Neuronal stem cell (in vitro differentiated cells): Measurements from ENCODE around the gene RNU1-3.
"Not testable (repeated sequence)": the region's sequence is repeated elsewhere in the genome, so short reads cannot be mapped to it uniquely, and the experiment has no call there.

Experiments
- DNase-seq: peaks from one replicate; pipeline ENCODE4 v3.0.0-alpha.2; 2013; ENCODE audit warnings: low spot score
- H2AFZ ChIP-seq: one replicate; pipeline ENCODE4 v1.6.1; 2013; ENCODE audit warnings: mild to moderate bottlenecking, low read length, inconsistent platforms
- H2AK5ac ChIP-seq: 2 replicates; pipeline ENCODE4 v1.6.1; 2013; ENCODE audit warnings: low read depth, mild to moderate bottlenecking, inconsistent platforms, low read length, moderate library complexity, mixed read lengths
- H2BK120ac ChIP-seq: 2 replicates; pipeline ENCODE4 v1.6.1; 2013; ENCODE audit warnings: low read depth, mild to moderate bottlenecking, inconsistent platforms, low read length, moderate library complexity, mixed read lengths
- H2BK12ac ChIP-seq: one replicate; pipeline ENCODE4 v1.6.1; 2013; ENCODE audit warnings: low read length, inconsistent platforms
- H2BK15ac ChIP-seq: 2 replicates; pipeline ENCODE4 v1.6.1; 2013; ENCODE audit warnings: mild to moderate bottlenecking, low read length, inconsistent platforms, mixed read lengths
- H2BK5ac ChIP-seq: one replicate; pipeline ENCODE4 v1.6.1; 2013; ENCODE audit warnings: inconsistent platforms, mild to moderate bottlenecking, low read length, moderate library complexity
- H3K14ac ChIP-seq: one replicate; pipeline ENCODE4 v1.6.1; 2013; ENCODE audit warnings: low read length, inconsistent platforms
- H3K18ac ChIP-seq: 2 replicates; pipeline ENCODE4 v1.6.1; 2013; ENCODE audit warnings: low read length, inconsistent platforms
- H3K23ac ChIP-seq: 2 replicates; pipeline ENCODE4 v1.6.1; 2013; ENCODE audit warnings: low read depth, mild to moderate bottlenecking, mixed read lengths, low read length, inconsistent platforms; ENCODE audit not compliant: poor library complexity
- H3K27ac ChIP-seq: replicated peaks from 3 replicates; pipeline ENCODE4 v1.5.1; 2013; ENCODE audit warnings: low read length, inconsistent platforms
- H3K27me3 ChIP-seq, 3 experiments: 2 replicates each; pipeline ENCODE4 v1.6.1; 2013; ENCODE audit warnings: low read length in 3 of 3, mild to moderate bottlenecking in 2 of 3, inconsistent platforms in 1 of 3, low read depth in 1 of 3, mixed read lengths in 1 of 3, moderate library complexity in 1 of 3; ENCODE audit not compliant: control insufficient read depth in 3 of 3, insufficient read depth in 3 of 3
- H3K36me3 ChIP-seq, 2 donors: replicated peaks in 1 of 2; 2 replicates each; pipeline ENCODE4 v1.6.1; 2013; ENCODE audit warnings: low read length in 2 of 2; ENCODE audit not compliant: control insufficient read depth in 2 of 2, insufficient read depth in 2 of 2
- H3K4ac ChIP-seq: 2 replicates; pipeline ENCODE4 v1.6.1; 2013; ENCODE audit warnings: inconsistent platforms, mild to moderate bottlenecking, low read length, moderate library complexity
- H3K4me1 ChIP-seq, 2 donors: 1 replicate in 1 of 2; 2 replicates in 1 of 2; pipeline ENCODE4 v1.6.1; 2013; ENCODE audit warnings: low read length in 2 of 2, low read depth in 1 of 2; ENCODE audit not compliant: control insufficient read depth in 2 of 2, insufficient read depth in 1 of 2
- H3K4me2 ChIP-seq: one replicate; pipeline ENCODE4 v1.6.1; 2013; ENCODE audit warnings: mild to moderate bottlenecking, low read length, inconsistent platforms; ENCODE audit not compliant: insufficient read depth, poor library complexity, severe bottlenecking
- H3K4me3 ChIP-seq, 2 donors: 2 replicates each; pipeline ENCODE4 v1.5.1; 2013; ENCODE audit warnings: low read length in 2 of 2, mild to moderate bottlenecking in 2 of 2, inconsistent platforms in 1 of 2, moderate library complexity in 1 of 2
- H3K79me1 ChIP-seq: one replicate; pipeline ENCODE4 v1.6.1; 2013; ENCODE audit warnings: low read depth, mild to moderate bottlenecking, inconsistent platforms, low read length, moderate library complexity
- H3K9ac ChIP-seq: one replicate; pipeline ENCODE4 v1.6.1; 2013; ENCODE audit warnings: mild to moderate bottlenecking, low read depth, low read length, inconsistent platforms; ENCODE audit not compliant: poor library complexity
- H3K9me3 ChIP-seq, 2 donors: replicated peaks in 1 of 2; 2 replicates each; pipeline versions ENCODE3 to v1.6.1; 2013; ENCODE audit warnings: low read length in 2 of 2, mild to moderate bottlenecking in 2 of 2, inconsistent platforms in 1 of 2, low read depth in 1 of 2, mixed read lengths in 1 of 2, moderate library complexity in 1 of 2; ENCODE audit not compliant: control insufficient read depth in 2 of 2, insufficient read depth in 1 of 2
- H4K8ac ChIP-seq: one replicate; pipeline ENCODE4 v1.6.1; 2013; ENCODE audit warnings: low read depth, mild to moderate bottlenecking, inconsistent platforms, low read length, moderate library complexity
- H4K91ac ChIP-seq: one replicate; pipeline ENCODE4 v1.6.1; 2013; ENCODE audit warnings: low read length, low read depth, mild to moderate bottlenecking, inconsistent platforms; ENCODE audit not compliant: poor library complexity
- WGBS, 2 donors: extraction: QIAGEN DNeasy Blood & Tissue Kit; methylation state at CpG; one replicate each; pipeline ENCODE4 v1.1.7; 2013; ENCODE audit warnings: missing lambda C conversion rate in 2 of 2, mixed read lengths in 1 of 2; ENCODE audit not compliant: insufficient read length in 2 of 2, insufficient replicate concordance in 1 of 2; ENCODE audit errors: extremely low coverage in 2 of 2; 5-methylcytosine and 5-hydroxymethylcytosine counted together

RNU1-3 gene

GRCh38 chr1:16619803-16620501, 46.8 kb downstream of the RNU1-3 start:
- Histone ChIP-seq H3K23ac (peak overlapping the region; percentile 56), H3K27ac (peak overlapping the region; percentile 5), H3K4me1 (peaks cover 13 to 15% of the 10 kb centered on the region in 2 donors), H3K9ac (peak overlapping the region; percentile 67), H2AK5ac (peak overlapping the region; percentile 47), H2BK5ac (peak overlapping the region; percentile 42), H3K18ac (peak overlapping the region; percentile 36), H2BK120ac (peak overlapping the region; percentile 7), H3K36me3 (peaks cover 17 to 48% of the 10 kb centered on the region in 2 donors), H4K8ac (peak overlapping the region; percentile 66), H2BK15ac (peak overlapping the region; percentile 26), H4K91ac (peak overlapping the region; percentile 75), H2BK12ac (peak overlapping the region; percentile 89)
- not testable (repeated sequence) for H3K4ac ChIP-seq, H3K9me3 ChIP-seq, DNase-seq, H2AFZ ChIP-seq, H3K14ac ChIP-seq, H3K27me3 ChIP-seq, H3K4me3 ChIP-seq, H3K4me2 ChIP-seq, H3K79me1 ChIP-seq
- no CpG with 5 or more reads among the region's 21 CpGs for WGBS, 2 donors

GRCh38 chr1:16618719-16619118, 48.0 kb downstream of the RNU1-3 start:
- no peak overlapping the region for H2BK12ac ChIP-seq
- no peaks in the 10 kb centered on the region for H3K9me3 ChIP-seq
- H3K4me3 ChIP-seq = no peak overlapping the region
- no peak overlapping the region for H2BK5ac ChIP-seq
- H3K79me1 ChIP-seq = no peaks in the 10 kb centered on the region
- no peak overlapping the region for H2BK120ac ChIP-seq
- peak overlapping the region; percentile 43 for H2AFZ ChIP-seq
- H3K4me2 ChIP-seq = no peak overlapping the region
- peaks cover 10 to 40% of the 10 kb centered on the region in 2 donors for H3K36me3 ChIP-seq
- no peak overlapping the region for H3K4ac ChIP-seq
- no peak overlapping the region for H3K9ac ChIP-seq
- H2AK5ac ChIP-seq = no peak overlapping the region
- no peak overlapping the region for H3K14ac ChIP-seq
- peaks cover 0 to 5% (median 0%) of the 10 kb centered on the region in 3 experiments for H3K27me3 ChIP-seq
- no peak overlapping the region for H2BK15ac ChIP-seq
- no peak for DNase-seq
- no peak overlapping the region for H3K27ac ChIP-seq
- H4K8ac ChIP-seq = no peak overlapping the region
- H4K91ac ChIP-seq = peak overlapping the region; percentile 0
- WGBS, 2 donors = no CpG with 5 or more reads among the region's 15 CpGs
- peaks cover 20 to 22% of the 10 kb centered on the region in 2 donors for H3K4me1 ChIP-seq
- H3K18ac ChIP-seq = no peak overlapping the region
- no peak overlapping the region for H3K23ac ChIP-seq

- no peak overlapping the region for H3K27ac ChIP-seq
- no peak overlapping the region for H3K9ac ChIP-seq
- no peaks in the 10 kb centered on the region for H3K9me3 ChIP-seq
- no peak overlapping the region for H2BK12ac ChIP-seq
- H3K4ac ChIP-seq = no peak overlapping the region
- H2AK5ac ChIP-seq = no peak overlapping the region
- H3K14ac ChIP-seq = no peak overlapping the region
- H3K18ac ChIP-seq = no peak overlapping the region
- no CpG with 5 or more reads among the region's 7 CpGs for WGBS, 2 donors
- no peak overlapping the region for H2AFZ ChIP-seq
- no peak for DNase-seq
- no peak overlapping the region for H4K91ac ChIP-seq
- no peak overlapping the region for H2BK120ac ChIP-seq
- H4K8ac ChIP-seq = no peak overlapping the region
- no peak overlapping the region for H2BK5ac ChIP-seq
- H3K36me3 ChIP-seq = peaks cover 6 to 33% of the 10 kb centered on the region in 2 donors
- peaks cover 0 to 5% (median 0%) of the 10 kb centered on the region in 3 experiments for H3K27me3 ChIP-seq
- no peak overlapping the region for H3K4me3 ChIP-seq
- H3K4me2 ChIP-seq = no peak overlapping the region
- H3K4me1 ChIP-seq = peaks cover 20 to 22% of the 10 kb centered on the region in 2 donors
- no peak overlapping the region for H3K23ac ChIP-seq
- H3K79me1 ChIP-seq = peaks cover 2% of the 10 kb centered on the region
- no peak overlapping the region for H2BK15ac ChIP-seq
Measured at GRCh38 chr1:16617778-16618580, 48.8 kb downstream of the RNU1-3 start.

GRCh38 chr1:16617114-16617631, 49.6 kb downstream of the RNU1-3 start:
- H3K4ac ChIP-seq = no peak overlapping the region
- no peak overlapping the region for H3K9ac ChIP-seq
- H3K9me3 ChIP-seq = no peaks in the 10 kb centered on the region
- peak overlapping the region; percentile 14 for H2BK5ac ChIP-seq
- H3K23ac ChIP-seq = peak overlapping the region; percentile 18
- peaks cover 6 to 27% of the 10 kb centered on the region in 2 donors for H3K36me3 ChIP-seq
- no peak overlapping the region for H2BK120ac ChIP-seq
- H3K27me3 ChIP-seq = peaks cover 0 to 5% (median 0%) of the 10 kb centered on the region in 3 experiments
- peak overlapping the region; percentile 17 for H2AK5ac ChIP-seq
- WGBS, 2 donors = 100% methylated on average over 5 of the region's 20 CpGs; no CpG with 5 or more reads in 1 of the 2 donors
- no peak overlapping the region for H4K8ac ChIP-seq
- H4K91ac ChIP-seq = no peak overlapping the region
- H3K18ac ChIP-seq = peak overlapping the region; percentile 86
- H3K4me2 ChIP-seq = no peak overlapping the region
- H3K27ac ChIP-seq = peak overlapping the region; percentile 71
- no peak for DNase-seq
- H2AFZ ChIP-seq = no peak overlapping the region
- no peak overlapping the region for H3K14ac ChIP-seq
- H3K79me1 ChIP-seq = peaks cover 6% of the 10 kb centered on the region
- H3K4me3 ChIP-seq = no peak overlapping the region
- H2BK12ac ChIP-seq = no peak overlapping the region
- peaks cover 23% of the 10 kb centered on the region in 2 donors for H3K4me1 ChIP-seq
- peak overlapping the region; percentile 25 for H2BK15ac ChIP-seq
